BJ (cell line): ENCODE data around the gene GCAT. TPM values are rescaled to one million over a fixed set of nuclear protein-coding genes. Genes with fewer than 3 reads are reported as not detected.
A peak's percentile ranks its signal among the peaks of the same experiment; 100 is the strongest.

ENCODE experiments used
- CTCF ChIA-PET: fragments of 350-600 bp; formaldehyde crosslinking; extraction: SDS; loops from one replicate; lab custom pipeline; 2021; ENCODE audit warnings: antibody characterized with exemption, inconsistent platforms; lab: Yijun Ruan, JAX
- POLR2A ChIA-PET: fragments of 300-600 bp; sonication (Branson Sonifier 250); formaldehyde crosslinking; extraction: SDS; loops from one replicate; lab custom pipeline; 2021; ENCODE audit warnings: antibody characterized with exemption; lab: Charles Lee
- DNase-seq: peaks from one replicate; pipeline ENCODE4 v3.0.0-alpha.2; 2011; ENCODE audit warnings: low read depth
- H3K27me3 ChIP-seq: 2 replicates; pipeline ENCODE4 v1.6.0; 2011; ENCODE audit warnings: low read length; ENCODE audit not compliant: control insufficient read depth, insufficient read depth
- H3K36me3 ChIP-seq: 2 replicates; pipeline ENCODE4 v1.5.1; 2011; ENCODE audit warnings: low read length; ENCODE audit not compliant: control insufficient read depth, insufficient read depth
- H3K4me3 ChIP-seq: 2 replicates; pipeline ENCODE4 v1.5.1; 2011; ENCODE audit warnings: low read depth, mild to moderate bottlenecking, control low read depth, low read length
- CTCF ChIP-seq: IDR thresholded peaks from 2 replicates; pipeline ENCODE4 v1.5.1; 2011; ENCODE audit warnings: low read depth, mild to moderate bottlenecking, control low read depth, inconsistent platforms, low read length, moderate library complexity; ENCODE audit not compliant: insufficient read depth
- polyA plus RNA-seq: library from polyadenylated mRNA; depleted of rRNA; stranded (reverse); fragments of >200 nt; gene quantifications from 2 replicates; pipeline ENCODE4 v1.2.3, GENCODE V29; 2011

Gene GCAT
- polyA plus RNA-seq, 1 experiment, result 24.9 TPM

- TF ChIP-seq CTCF, result peak; percentile 22; the same call in 1 of the 2 replicates
- Histone ChIP-seq H3K27me3 (no peaks in the 10 kb centered on the region), H3K36me3 (peaks cover 48% of the 10 kb centered on the region), H3K4me3 (no peak overlapping the region)
- POLR2A ChIA-PET, result no interaction called here
- DNase-seq, result no peak
- CTCF ChIA-PET, result interaction anchor here (1.0 to 1.6 kb wide), 4 partner anchors 9 to 16 kb away, joined by 3 to 5 read pairs (median 4); no protein-coding TSS in a partner anchor
Measured at GRCh38 chr22:37768273-37768672, 39.5 kb upstream of the GCAT start.

- Histone ChIP-seq H3K27me3 (no peaks in the 10 kb centered on the region), H3K4me3 (no peak overlapping the region), H3K36me3 (peaks cover 48% of the 10 kb centered on the region)
- no peak for TF ChIP-seq CTCF
- ChIA-PET CTCF (interaction anchor here (0.7 to 1.2 kb wide), 3 partner anchors 12 to 17 kb away, joined by 3 to 4 read pairs (median 3); no protein-coding TSS in a partner anchor), POLR2A (no interaction called here)
- DNase-seq, result no peak
Measured at GRCh38 chr22:37769056-37769455, 38.7 kb upstream of the GCAT start.

- no peak for TF ChIP-seq CTCF
- POLR2A ChIA-PET, result no interaction called here
- Histone ChIP-seq H3K36me3 (peaks cover 44% of the 10 kb centered on the region), H3K27me3 (no peaks in the 10 kb centered on the region), H3K4me3 (no peak overlapping the region)
- CTCF ChIA-PET, result interaction anchor here (0.8 kb wide), 1 partner anchor 14 kb away, joined by 4 read pairs; no protein-coding TSS in a partner anchor
- no peak for DNase-seq
Measured at GRCh38 chr22:37771081-37771480, 36.7 kb upstream of the GCAT start.

GRCh38 chr22:37771702-37772427 lies 35.9 kb upstream of the GCAT start:
- no peak for TF ChIP-seq CTCF
- no peak for DNase-seq
- peaks cover 42% of the 10 kb centered on the region for H3K36me3 ChIP-seq
- CTCF ChIA-PET, result interaction anchor here (0.8 kb wide), 1 partner anchor 15 kb away, joined by 4 read pairs; no protein-coding TSS in a partner anchor
- POLR2A ChIA-PET, result no interaction called here
- H3K4me3 ChIP-seq, result no peak overlapping the region
- no peaks in the 10 kb centered on the region for H3K27me3 ChIP-seq

- Histone ChIP-seq H3K4me3 (no peak overlapping the region), H3K27me3 (no peaks in the 10 kb centered on the region; the same call in 1 of the 2 replicates), H3K36me3 (peaks cover 28% of the 10 kb centered on the region)
- no peak for DNase-seq
- ChIA-PET CTCF (no interaction called here), POLR2A (no interaction called here)
- no peak for TF ChIP-seq CTCF
Measured at GRCh38 chr22:37774728-37775127, 33.0 kb upstream of the GCAT start.
